ENCODE results near the gene AKR7A3.

Gene AKR7A3

DNA sequence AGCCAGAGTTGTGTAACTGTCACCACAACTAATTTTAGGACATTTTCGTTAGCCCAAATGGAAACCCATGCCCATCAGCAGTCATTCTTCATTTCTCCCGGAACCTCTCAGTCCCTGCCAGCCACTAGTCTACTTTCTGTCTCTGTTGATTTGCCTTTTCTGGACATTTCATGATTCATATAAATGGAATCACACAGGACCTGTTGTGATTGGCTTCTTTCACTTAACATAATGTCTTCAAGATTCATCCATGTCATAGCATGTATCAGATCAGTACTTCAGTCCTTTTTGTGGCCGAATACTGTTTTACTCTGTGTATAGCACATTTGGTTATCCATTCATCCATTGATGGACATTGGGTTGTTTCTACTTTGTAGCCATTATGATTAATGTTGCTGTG is 30.6 kb upstream of the AKR7A3 start:
- Histone ChIP-seq H3K4me1 (ENCODE audit: control insufficient read depth in 2 of 2, insufficient read depth in 1 of 2, low read depth in 1 of 2, low read length in 2 of 2) (no peaks in the 10 kb centered on the region), H3K23ac (ENCODE audit: low read depth, low read length, poor library complexity) (no peak overlapping the region), H2AFZ (ENCODE audit: low read length) (no peak overlapping the region), H3K4me2 (ENCODE audit: insufficient read depth, low read length, poor library complexity, severe bottlenecking) (no peak overlapping the region), H3K27ac (replicated peaks; ENCODE audit: low read length) (no peak overlapping the region), H3K18ac (ENCODE audit: low read length) (no peak overlapping the region), H2AK5ac (ENCODE audit: low read depth, low read length) (no peak overlapping the region), H2BK120ac (ENCODE audit: low read depth, low read length) (no peak overlapping the region), H2BK15ac (ENCODE audit: low read length) (no peak overlapping the region), H3K79me1 (ENCODE audit: low read depth, low read length) (peaks cover 2% of the 10 kb centered on the region), H4K91ac (ENCODE audit: low read depth, low read length, poor library complexity) (no peak overlapping the region), H3K9ac (ENCODE audit: low read depth, low read length, poor library complexity) (no peak overlapping the region), H3K14ac (ENCODE audit: low read length) (no peak overlapping the region), H2BK12ac (ENCODE audit: low read length) (no peak overlapping the region), H2BK5ac (ENCODE audit: low read length) (no peak overlapping the region), H3K4me3 (ENCODE audit: low read length in 2 of 2) (no peak overlapping the region), H3K27me3 (ENCODE audit: control insufficient read depth in 3 of 3, insufficient read depth in 3 of 3, low read depth in 1 of 3, low read length in 3 of 3) (no peaks in the 10 kb centered on the region), H3K4ac (ENCODE audit: low read length) (no peak overlapping the region), H3K9me3 (replicated peaks in 1 of 2; ENCODE audit: control insufficient read depth in 2 of 2, insufficient read depth in 1 of 2, low read depth in 1 of 2, low read length in 2 of 2) (no peaks in the 10 kb centered on the region), H3K36me3 (replicated peaks in 1 of 2; ENCODE audit: control insufficient read depth in 2 of 2, insufficient read depth in 2 of 2, low read length in 2 of 2) (peaks cover 12 to 64% of the 10 kb centered on the region in 2 donors), H4K8ac (ENCODE audit: low read depth, low read length) (no peak overlapping the region)
- no peak for DNase-seq (ENCODE audit: low spot score)
- no CpG with 5 or more reads among the region's 3 CpGs for WGBS, 2 donors (ENCODE audit: extremely low coverage in 2 of 2, insufficient read length in 2 of 2, insufficient replicate concordance in 1 of 2)

DNA sequence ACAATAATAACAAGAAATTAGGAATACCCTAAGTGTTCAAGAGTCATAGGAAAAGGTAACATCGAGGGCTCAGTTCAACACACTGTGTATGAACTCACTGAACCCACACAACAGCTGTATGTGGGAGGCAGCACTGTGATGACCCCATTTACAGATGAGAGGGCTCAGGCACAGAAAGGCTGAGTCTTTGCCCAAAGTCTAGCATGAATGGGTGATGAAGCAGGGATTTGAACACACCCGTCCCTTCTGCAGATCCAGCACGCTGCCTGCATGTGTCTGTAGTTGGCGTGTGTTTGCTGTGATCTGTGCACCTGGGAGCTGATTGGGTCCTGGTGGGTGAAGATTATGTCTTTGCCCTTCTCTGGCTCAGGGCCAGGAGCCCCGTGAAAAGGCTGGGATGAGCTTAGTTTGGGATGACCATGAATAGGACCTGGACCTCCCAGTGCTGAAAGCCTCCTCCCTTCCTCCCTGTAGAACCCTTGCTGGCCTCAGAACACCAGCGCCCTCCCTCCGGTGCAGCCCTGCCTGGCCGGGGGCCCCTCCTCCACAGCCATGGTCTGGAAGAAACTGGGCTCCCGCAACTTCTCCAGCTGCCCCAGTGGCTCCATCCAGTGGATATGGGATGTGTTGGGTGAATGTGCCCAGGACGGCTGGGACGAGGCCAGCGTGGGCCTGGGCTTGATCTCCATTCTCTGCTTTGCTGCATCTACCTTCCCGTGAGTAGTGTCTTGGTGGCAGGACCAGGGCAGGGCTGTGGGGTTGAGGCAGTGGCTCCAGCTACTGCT is 28.7 kb upstream of the AKR7A3 start:
- Histone ChIP-seq H2BK15ac (ENCODE audit: low read length) (no peak overlapping the region), H2AFZ (ENCODE audit: low read length) (no peak overlapping the region), H3K18ac (ENCODE audit: low read length) (no peak overlapping the region), H3K14ac (ENCODE audit: low read length) (no peak overlapping the region), H2BK12ac (ENCODE audit: low read length) (no peak overlapping the region), H2BK120ac (ENCODE audit: low read depth, low read length) (no peak overlapping the region), H4K8ac (ENCODE audit: low read depth, low read length) (no peak overlapping the region), H2AK5ac (ENCODE audit: low read depth, low read length) (no peak overlapping the region), H4K91ac (ENCODE audit: low read depth, low read length, poor library complexity) (no peak overlapping the region), H3K27me3 (ENCODE audit: control insufficient read depth in 3 of 3, insufficient read depth in 3 of 3, low read depth in 1 of 3, low read length in 3 of 3) (no peaks in the 10 kb centered on the region), H3K9ac (ENCODE audit: low read depth, low read length, poor library complexity) (no peak overlapping the region), H3K36me3 (replicated peaks in 1 of 2; ENCODE audit: control insufficient read depth in 2 of 2, insufficient read depth in 2 of 2, low read length in 2 of 2) (peaks cover 12 to 60% of the 10 kb centered on the region in 2 donors), H3K4me1 (ENCODE audit: control insufficient read depth in 2 of 2, insufficient read depth in 1 of 2, low read depth in 1 of 2, low read length in 2 of 2) (peaks cover 3 to 4% of the 10 kb centered on the region in 2 donors), H3K23ac (ENCODE audit: low read depth, low read length, poor library complexity) (no peak overlapping the region), H3K27ac (replicated peaks; ENCODE audit: low read length) (no peak overlapping the region), H3K4me2 (ENCODE audit: insufficient read depth, low read length, poor library complexity, severe bottlenecking) (no peak overlapping the region), H2BK5ac (ENCODE audit: low read length) (no peak overlapping the region), H3K79me1 (ENCODE audit: low read depth, low read length) (peaks cover 6% of the 10 kb centered on the region), H3K9me3 (replicated peaks in 1 of 2; ENCODE audit: control insufficient read depth in 2 of 2, insufficient read depth in 1 of 2, low read depth in 1 of 2, low read length in 2 of 2) (no peaks in the 10 kb centered on the region), H3K4ac (ENCODE audit: low read length) (no peak overlapping the region), H3K4me3 (ENCODE audit: low read length in 2 of 2) (no peak overlapping the region)
- no peak for DNase-seq (ENCODE audit: low spot score)
- no CpG with 5 or more reads among the region's 13 CpGs for WGBS, 2 donors (ENCODE audit: extremely low coverage in 2 of 2, insufficient read length in 2 of 2, insufficient replicate concordance in 1 of 2)

DNA sequence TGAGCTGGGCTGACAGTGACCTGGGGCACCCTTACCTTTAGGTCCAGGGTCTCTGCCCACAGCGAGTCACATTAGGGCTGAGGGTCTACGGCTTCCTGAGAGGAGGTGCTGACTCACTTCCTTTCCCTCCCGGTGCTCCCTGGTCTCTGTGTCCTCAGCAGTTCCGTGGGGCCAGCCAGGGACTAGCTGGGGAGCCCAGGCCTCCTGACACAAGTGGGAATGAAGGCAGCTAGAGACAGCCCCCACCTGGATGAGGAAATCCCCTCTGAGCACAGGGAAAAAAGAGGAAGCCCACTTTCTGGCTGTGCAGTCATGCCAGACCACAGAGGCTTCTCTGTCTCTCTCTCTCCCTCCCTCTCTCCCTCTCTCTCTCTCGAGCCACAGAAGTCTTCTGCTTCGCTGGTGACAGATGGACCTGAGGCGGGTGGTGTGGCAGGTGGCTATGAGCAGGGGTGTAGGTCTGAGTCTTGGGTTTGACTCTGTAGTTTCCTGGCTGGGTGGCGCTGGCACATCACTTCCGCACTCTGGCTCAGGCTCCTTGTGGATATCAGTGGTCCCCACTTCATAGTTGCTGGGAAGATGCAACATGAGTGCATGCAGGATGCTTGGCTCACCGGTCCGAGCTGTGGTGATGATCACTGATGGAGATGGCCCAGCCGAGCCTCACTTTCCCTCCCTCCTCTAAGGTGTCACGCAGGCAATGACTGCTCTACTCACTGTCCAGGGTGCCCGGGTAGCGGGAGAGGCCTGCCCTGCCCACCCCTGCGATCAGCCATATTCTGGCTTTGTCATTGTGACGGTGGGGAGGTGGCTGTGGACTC is 27.0 kb upstream of the AKR7A3 start:
- Histone ChIP-seq H3K4me2 (ENCODE audit: insufficient read depth, low read length, poor library complexity, severe bottlenecking) (no peak overlapping the region), H3K23ac (ENCODE audit: low read depth, low read length, poor library complexity) (peak overlapping the region; percentile 29), H3K14ac (ENCODE audit: low read length) (no peak overlapping the region), H3K4ac (ENCODE audit: low read length) (no peak overlapping the region), H2AK5ac (ENCODE audit: low read depth, low read length) (no peak overlapping the region), H2BK120ac (ENCODE audit: low read depth, low read length) (no peak overlapping the region), H3K9me3 (replicated peaks in 1 of 2; ENCODE audit: control insufficient read depth in 2 of 2, insufficient read depth in 1 of 2, low read depth in 1 of 2, low read length in 2 of 2) (no peaks in the 10 kb centered on the region), H3K4me1 (ENCODE audit: control insufficient read depth in 2 of 2, insufficient read depth in 1 of 2, low read depth in 1 of 2, low read length in 2 of 2) (peaks cover 6 to 11% of the 10 kb centered on the region in 2 donors), H4K91ac (ENCODE audit: low read depth, low read length, poor library complexity) (no peak overlapping the region), H3K18ac (ENCODE audit: low read length) (no peak overlapping the region), H3K36me3 (replicated peaks in 1 of 2; ENCODE audit: control insufficient read depth in 2 of 2, insufficient read depth in 2 of 2, low read length in 2 of 2) (peaks cover 9 to 54% of the 10 kb centered on the region in 2 donors), H2BK12ac (ENCODE audit: low read length) (no peak overlapping the region), H3K27ac (replicated peaks; ENCODE audit: low read length) (no peak overlapping the region), H2AFZ (ENCODE audit: low read length) (no peak overlapping the region), H3K79me1 (ENCODE audit: low read depth, low read length) (peaks cover 13% of the 10 kb centered on the region), H3K4me3 (ENCODE audit: low read length in 2 of 2) (no peak overlapping the region), H3K27me3 (ENCODE audit: control insufficient read depth in 3 of 3, insufficient read depth in 3 of 3, low read depth in 1 of 3, low read length in 3 of 3) (no peaks in the 10 kb centered on the region), H2BK5ac (ENCODE audit: low read length) (no peak overlapping the region), H4K8ac (ENCODE audit: low read depth, low read length) (no peak overlapping the region), H3K9ac (ENCODE audit: low read depth, low read length, poor library complexity) (no peak overlapping the region), H2BK15ac (ENCODE audit: low read length) (no peak overlapping the region)
- no peak for DNase-seq (ENCODE audit: low spot score)
- WGBS, 2 donors (ENCODE audit: extremely low coverage in 2 of 2, insufficient read length in 2 of 2, insufficient replicate concordance in 1 of 2) = no CpG with 5 or more reads among the region's 17 CpGs
